ENCODE measurements around the gene IPO13.

IPO13 gene, protein sequence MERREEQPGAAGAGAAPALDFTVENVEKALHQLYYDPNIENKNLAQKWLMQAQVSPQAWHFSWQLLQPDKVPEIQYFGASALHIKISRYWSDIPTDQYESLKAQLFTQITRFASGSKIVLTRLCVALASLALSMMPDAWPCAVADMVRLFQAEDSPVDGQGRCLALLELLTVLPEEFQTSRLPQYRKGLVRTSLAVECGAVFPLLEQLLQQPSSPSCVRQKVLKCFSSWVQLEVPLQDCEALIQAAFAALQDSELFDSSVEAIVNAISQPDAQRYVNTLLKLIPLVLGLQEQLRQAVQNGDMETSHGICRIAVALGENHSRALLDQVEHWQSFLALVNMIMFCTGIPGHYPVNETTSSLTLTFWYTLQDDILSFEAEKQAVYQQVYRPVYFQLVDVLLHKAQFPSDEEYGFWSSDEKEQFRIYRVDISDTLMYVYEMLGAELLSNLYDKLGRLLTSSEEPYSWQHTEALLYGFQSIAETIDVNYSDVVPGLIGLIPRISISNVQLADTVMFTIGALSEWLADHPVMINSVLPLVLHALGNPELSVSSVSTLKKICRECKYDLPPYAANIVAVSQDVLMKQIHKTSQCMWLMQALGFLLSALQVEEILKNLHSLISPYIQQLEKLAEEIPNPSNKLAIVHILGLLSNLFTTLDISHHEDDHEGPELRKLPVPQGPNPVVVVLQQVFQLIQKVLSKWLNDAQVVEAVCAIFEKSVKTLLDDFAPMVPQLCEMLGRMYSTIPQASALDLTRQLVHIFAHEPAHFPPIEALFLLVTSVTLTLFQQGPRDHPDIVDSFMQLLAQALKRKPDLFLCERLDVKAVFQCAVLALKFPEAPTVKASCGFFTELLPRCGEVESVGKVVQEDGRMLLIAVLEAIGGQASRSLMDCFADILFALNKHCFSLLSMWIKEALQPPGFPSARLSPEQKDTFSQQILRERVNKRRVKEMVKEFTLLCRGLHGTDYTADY

DNA sequence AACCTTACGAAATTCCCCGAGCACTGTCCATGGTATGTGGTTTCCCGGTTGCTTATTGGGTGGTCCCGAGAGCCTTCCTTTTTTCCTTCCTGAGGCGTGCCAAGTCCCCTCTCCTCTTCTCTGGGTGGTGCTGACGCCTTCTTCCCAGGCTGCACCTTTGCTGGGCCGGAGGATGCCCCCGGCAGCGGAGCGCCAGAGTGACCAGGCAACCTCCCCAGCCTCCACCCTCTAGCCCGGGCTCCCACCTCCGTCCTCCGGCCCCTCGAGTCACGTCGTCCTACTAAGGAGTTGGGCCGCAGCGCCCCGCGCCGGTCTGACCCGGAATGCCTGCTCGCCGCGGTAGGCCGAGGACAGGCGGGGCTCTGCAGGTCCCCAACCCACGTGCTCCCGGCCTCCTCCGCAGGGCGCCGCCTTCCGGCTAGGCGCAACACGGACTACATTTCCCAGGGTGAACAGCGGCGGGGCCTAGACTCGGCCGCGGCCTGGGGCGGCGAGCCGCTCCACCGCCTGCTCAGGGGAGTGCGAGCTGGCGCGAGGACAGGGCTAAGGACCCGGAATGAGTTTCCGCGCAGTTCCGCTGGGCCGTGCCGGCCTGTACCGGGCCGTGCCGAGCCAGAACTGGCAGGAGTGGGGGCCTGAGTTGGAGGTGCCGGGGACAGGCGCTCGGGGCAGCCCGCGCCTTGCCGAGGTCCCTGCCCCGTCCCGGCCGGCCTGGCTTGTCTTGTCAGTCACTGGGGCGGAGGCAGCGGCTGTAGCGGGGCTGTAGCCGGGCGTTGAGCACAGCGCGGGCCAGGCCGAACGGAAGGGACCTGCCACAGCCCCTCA lies at the start of gene IPO13:
Gene IPO13 (plus strand): TSS at position 715 of the 825 bp plus-strand sequence. CDS start 651 bp downstream, outside the sequence.
- H3K4me3 ChIP-seq (ENCODE audit: low read depth, low read length), result peak within 1 kb of the TSS; percentile 95
- TF ChIP-seq, protein P1, sequence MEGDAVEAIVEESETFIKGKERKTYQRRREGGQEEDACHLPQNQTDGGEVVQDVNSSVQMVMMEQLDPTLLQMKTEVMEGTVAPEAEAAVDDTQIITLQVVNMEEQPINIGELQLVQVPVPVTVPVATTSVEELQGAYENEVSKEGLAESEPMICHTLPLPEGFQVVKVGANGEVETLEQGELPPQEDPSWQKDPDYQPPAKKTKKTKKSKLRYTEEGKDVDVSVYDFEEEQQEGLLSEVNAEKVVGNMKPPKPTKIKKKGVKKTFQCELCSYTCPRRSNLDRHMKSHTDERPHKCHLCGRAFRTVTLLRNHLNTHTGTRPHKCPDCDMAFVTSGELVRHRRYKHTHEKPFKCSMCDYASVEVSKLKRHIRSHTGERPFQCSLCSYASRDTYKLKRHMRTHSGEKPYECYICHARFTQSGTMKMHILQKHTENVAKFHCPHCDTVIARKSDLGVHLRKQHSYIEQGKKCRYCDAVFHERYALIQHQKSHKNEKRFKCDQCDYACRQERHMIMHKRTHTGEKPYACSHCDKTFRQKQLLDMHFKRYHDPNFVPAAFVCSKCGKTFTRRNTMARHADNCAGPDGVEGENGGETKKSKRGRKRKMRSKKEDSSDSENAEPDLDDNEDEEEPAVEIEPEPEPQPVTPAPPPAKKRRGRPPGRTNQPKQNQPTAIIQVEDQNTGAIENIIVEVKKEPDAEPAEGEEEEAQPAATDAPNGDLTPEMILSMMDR (IDR thresholded peaks at IDR 0.05; ENCODE audit: borderline replicate concordance, insufficient read depth, low read depth, low read length), result peak; percentile 86

DNA sequence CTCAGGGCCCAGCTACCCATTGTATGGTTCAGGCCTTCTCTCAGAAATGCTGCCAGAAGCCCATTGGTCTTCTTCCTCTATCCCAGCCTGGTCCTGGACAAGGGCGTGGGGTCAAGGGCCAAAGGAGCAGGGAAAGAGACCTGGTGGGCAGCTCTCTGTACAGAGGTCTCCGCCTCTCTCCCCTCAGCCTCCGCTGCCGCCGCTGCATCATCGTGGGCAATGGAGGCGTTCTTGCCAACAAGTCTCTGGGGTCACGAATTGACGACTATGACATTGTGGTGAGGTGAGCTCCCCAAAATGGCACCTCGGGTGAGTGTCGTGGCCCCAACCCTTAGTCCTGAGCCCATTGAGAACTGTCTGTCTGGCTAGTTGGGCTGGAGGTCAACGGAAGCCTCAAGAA lies 47.8 kb upstream of the IPO13 start:
- no peak overlapping the region for H3K4me3 ChIP-seq (ENCODE audit: low read depth, low read length)
- TF ChIP-seq, protein P1 (IDR thresholded peaks at IDR 0.05; ENCODE audit: borderline replicate concordance, insufficient read depth, low read depth, low read length), result no peak

DNA sequence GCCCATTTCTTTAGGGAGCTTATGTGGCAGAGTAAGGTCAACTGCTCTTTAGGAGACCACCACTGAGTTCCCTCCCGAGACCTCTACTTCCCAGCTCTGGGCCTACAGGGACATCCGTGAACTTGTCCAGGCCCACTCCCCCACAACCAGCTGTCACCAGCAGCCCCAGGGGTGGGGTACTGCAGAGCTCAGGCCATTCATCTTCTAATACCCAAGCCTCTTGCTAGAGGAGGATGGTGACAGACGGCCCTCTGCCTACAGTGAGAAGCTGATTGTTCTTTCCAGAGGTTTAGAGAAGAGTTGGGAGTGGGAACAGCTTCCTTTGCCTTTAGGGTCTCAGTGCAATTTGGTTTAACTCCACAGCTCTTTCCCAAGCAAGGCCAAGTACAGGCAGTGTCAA lies 46.4 kb upstream of the IPO13 start:
- TF ChIP-seq, protein P1 (IDR thresholded peaks at IDR 0.05; ENCODE audit: borderline replicate concordance, insufficient read depth, low read depth, low read length), result no peak
- H3K4me3 ChIP-seq (ENCODE audit: low read depth, low read length), result no peak overlapping the region

DNA sequence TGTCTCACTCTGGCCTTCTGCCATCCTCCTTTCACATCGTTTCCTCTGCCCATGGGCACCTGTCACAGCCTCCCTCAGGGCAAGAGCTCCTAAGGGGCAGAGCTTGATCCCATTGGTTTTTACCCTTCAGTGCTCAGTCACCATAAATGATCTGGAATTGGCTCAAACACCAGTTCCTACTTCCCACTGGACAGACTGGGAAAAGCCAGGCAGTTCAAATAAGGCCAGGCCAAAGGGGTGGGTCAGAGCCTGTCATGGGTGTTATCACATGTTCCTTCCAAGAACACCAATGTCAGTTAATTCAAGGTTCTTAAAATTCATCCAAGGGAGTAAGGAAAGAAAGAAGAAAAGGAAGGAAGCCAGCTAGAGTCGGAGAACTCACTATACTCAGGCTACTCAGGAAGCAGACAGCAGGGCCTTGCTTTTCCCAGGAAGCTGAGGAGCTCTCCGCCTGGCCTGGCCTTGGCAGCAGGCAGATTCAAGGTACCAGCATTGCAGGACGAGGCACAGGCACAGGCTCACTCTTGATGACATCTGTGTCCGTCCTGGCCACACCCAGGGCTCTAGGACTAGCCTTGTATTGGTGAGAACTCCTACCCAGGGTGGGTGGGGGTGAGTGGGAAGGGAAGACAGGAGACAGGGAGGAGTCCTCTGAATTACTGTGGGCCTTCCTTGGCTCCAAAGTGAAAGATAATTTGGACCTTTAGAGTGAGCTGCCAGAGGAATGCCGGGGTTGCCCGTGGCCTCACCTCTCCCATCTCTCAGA lies 45.4 kb upstream of the IPO13 start:
- TF ChIP-seq, protein P1 (IDR thresholded peaks at IDR 0.05; ENCODE audit: borderline replicate concordance, insufficient read depth, low read depth, low read length), result no peak
- H3K4me3 ChIP-seq (ENCODE audit: low read depth, low read length), result no peak overlapping the region

DNA sequence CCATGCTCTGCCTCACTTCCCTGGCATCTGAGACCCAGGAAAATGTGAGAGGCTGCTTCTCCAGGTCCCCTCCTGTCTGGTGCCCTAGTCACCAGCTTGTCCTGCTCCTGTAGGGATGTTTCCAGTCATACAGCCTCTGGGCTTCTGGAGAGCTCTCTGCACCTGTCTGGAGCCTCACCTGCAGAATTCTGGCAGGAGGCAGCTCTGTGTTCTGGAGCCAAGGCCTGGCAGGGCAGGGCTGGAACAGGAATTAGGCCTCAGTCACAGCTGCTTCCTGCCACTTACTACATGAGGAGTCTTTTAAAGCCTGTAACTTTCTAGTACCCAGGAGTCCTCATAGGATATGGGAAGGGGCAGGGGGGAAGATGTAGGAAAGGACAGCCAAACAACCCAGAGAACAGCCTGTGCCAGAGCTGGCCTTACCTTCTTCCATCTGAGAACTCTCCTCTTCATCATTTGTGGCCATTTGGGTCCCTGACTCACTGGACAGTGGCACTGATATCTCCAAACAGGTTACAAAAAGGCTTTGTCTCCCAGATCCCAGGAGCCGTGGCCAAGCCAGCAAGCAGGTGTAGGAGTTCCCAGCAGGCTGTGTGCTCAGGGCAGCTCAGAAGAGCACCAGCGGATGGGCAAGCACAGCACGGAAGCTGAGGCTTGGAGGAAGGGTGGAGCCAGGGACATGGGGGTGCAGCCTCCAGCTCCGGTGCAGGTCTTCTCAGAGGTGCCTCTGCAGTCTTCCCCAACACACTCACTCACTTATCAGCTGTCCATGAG lies 44.5 kb upstream of the IPO13 start:
- H3K4me3 ChIP-seq (ENCODE audit: low read depth, low read length), result no peak overlapping the region
- TF ChIP-seq, protein P1 (IDR thresholded peaks at IDR 0.05; ENCODE audit: borderline replicate concordance, insufficient read depth, low read depth, low read length), result no peak

Measured in GM12875 (cell line).